ENCODE measurements around the gene RPS21.

The RPS21 gene

DNA sequence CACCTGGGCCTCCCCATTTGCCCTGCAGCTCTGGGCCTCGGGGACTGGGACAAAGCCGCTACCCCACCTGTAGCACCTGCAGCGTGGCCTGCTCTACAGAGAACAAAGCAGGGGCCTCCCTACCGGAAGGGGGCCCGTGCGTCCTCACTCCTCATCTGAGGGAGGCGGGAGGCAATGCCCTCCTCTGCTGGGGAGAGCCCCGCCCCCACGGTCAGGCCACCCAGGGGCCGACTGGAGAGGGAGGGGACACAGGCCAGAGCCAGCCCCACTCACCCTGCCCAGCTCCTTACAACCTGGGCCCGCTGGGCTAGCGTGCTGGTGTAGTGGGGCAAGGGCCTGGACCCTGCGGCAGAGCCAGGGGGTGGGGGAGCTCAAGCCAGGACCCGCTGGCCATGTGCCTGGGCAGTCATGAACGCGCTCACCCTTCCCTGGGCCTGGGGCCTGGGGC, 27.8 kb upstream of the RPS21 start:
- H3K27ac Mint-ChIP-seq = no peak overlapping the region

DNA sequence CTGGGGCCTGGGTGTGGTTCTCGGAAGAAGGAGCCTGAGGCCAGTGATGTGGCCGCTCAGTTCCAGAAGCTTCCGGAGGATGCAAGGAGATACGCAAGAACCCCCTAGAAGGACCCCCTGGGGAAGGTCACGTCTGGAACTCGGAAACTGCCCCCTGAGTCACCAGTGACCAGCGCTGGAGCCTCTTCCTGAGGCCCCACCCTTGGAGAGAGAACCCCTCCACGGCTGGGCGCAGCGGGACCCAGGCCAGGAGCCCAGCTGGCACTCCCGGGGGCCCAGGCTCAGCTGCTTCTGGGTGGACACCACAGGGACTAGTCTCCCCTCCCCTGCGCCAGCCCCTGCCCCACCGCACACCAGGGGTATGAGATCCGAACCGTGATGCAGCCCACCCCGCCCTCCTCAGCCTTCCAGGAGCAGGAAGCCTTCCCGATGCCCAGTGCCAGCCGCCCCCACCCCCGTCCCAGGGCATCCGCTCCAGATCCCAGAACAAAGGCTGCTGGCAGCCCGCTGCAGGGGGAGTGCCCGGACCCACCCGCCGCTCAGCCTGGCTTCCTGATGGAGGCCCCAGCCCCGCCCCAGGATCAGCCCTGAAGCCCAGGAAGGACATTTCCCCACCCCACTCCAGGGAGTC, 27.3 kb upstream of the RPS21 start:
- H3K9me3 Mint-ChIP-seq (ENCODE audit: low read depth) = no peaks in the 10 kb centered on the region
- no peaks in the 10 kb centered on the region for H3K27me3 Mint-ChIP-seq
- H3K27ac Mint-ChIP-seq = no peak overlapping the region
- H3K4me1 Mint-ChIP-seq (ENCODE audit: low read depth) = no peaks in the 10 kb centered on the region
- no peak overlapping the region for H3K4me3 Mint-ChIP-seq
- H3K36me3 Mint-ChIP-seq = no peaks in the 10 kb centered on the region

More for the DNA sequence above, 27.8 kb upstream of the RPS21 start:
- H3K27me3 Mint-ChIP-seq = no peaks in the 10 kb centered on the region
- H3K4me3 Mint-ChIP-seq = no peak overlapping the region
- H3K4me1 Mint-ChIP-seq (ENCODE audit: low read depth) = no peaks in the 10 kb centered on the region
- no peaks in the 10 kb centered on the region for H3K9me3 Mint-ChIP-seq (ENCODE audit: low read depth)
- no peaks in the 10 kb centered on the region for H3K36me3 Mint-ChIP-seq

DNA sequence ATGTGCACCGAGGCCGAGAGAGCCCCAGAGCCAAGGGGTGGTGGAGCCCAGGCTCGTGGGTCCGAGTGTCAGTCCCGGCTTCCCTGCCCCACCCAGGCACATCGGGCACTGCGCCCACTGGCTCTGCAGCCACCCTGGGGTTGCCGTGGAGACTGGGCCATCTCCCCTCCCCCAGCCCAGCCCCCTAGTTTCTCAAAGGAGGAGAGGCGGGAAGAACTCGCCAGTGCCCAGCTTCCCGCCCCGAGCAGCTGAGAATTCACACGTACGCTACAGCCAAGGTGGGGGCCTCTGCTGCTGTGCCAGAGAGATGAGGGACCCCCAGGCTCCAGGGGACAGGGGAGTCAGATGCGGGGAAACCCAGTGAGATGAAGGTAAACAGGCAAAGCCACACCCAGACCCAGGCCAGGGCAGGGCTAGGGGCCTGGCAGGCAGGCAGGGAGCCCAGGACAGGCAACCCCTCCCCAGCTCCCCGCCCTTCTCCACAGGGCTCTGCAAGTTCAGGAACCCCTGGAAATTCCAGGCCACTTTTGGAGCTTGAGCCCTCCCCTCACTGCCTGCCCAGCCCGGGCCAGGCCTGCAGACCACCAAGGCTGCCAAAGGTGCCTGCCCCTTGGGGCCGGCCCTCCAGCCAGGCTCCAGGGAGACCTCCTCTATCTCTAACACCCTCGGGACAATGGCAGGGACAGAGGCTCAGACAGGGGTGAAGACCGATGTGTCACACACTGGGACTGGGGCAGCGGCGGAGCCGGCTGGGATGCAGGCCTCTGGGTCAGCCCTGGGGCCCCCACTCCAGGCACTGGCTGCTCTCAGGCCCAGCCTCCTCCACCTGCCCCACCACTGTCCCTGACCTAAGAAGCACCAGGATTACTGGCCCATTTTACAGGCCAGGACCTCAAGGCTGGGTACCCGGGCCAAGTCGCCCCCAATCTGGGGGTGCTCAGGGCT, 25.8 kb upstream of the RPS21 start:
- H3K27ac Mint-ChIP-seq = no peak overlapping the region
- H3K9me3 Mint-ChIP-seq (ENCODE audit: low read depth) = no peaks in the 10 kb centered on the region
- no peaks in the 10 kb centered on the region for H3K36me3 Mint-ChIP-seq
- no peak overlapping the region for H3K4me3 Mint-ChIP-seq
- no peaks in the 10 kb centered on the region for H3K4me1 Mint-ChIP-seq (ENCODE audit: low read depth)
- no peaks in the 10 kb centered on the region for H3K27me3 Mint-ChIP-seq

DNA sequence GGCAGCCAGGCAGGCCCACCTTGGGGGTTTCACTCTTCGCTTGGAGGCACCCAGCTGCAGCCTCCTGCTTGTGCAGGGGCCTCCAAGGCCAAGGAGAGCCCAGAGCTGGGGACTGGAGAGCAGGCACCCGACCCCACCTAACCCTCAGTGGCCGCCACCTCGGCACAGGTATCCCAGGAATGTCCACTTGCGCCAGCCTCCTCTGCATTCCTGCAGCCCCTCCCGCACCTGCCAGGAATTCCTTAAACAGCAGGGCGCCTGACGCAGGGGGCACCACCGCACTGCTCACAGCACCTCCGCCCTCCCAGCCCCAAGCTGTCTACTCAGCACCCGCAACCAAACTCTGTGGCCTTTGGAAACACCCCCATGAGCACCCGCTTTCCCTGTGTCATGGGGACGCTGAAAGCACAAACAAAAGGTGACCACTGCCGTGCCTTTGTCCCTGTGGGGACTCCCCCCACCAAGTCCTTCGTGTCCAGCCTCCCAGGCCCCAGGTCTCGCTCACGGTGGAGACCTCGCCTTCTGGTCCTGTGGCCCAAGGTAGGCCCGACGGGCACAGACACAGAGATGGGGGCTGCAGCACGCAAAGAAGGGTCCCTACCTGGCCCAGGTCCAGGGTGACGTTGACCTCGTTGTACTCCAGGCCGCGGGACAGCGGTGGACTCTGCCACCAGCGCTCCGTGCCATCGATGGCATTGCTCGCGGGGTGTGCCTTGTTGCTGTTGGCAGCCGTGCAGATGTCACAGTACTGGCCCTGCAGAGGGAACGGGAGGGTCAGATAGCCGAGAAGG, 24.9 kb upstream of the RPS21 start:
- no peak overlapping the region for H3K27ac Mint-ChIP-seq
- H3K4me3 Mint-ChIP-seq = no peak overlapping the region
- no peaks in the 10 kb centered on the region for H3K9me3 Mint-ChIP-seq (ENCODE audit: low read depth)
- H3K27me3 Mint-ChIP-seq = no peaks in the 10 kb centered on the region
- no peaks in the 10 kb centered on the region for H3K36me3 Mint-ChIP-seq
- H3K4me1 Mint-ChIP-seq (ENCODE audit: low read depth) = no peaks in the 10 kb centered on the region

DNA sequence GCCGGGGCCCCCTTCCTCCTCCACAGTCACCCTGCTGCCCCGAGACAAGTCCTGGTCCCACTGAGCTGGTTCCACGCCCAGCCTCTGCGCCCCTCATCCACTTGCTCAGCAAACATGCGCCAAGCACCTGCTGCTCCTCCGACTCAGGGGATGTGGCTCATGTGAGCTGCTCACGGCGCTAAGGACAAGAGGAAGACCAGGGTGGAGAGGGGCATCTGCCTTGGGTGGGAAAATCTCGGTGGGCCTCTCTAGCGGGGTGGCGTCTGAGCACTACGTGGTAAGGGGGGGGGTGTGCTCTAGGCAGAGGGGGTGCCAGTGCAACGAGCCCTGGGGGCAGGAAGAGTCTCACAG, 24.3 kb upstream of the RPS21 start:
- no peaks in the 10 kb centered on the region for H3K27me3 Mint-ChIP-seq
- H3K4me1 Mint-ChIP-seq (ENCODE audit: low read depth) = peaks cover under 1% of the 10 kb centered on the region
- H3K4me3 Mint-ChIP-seq = no peak overlapping the region
- no peaks in the 10 kb centered on the region for H3K9me3 Mint-ChIP-seq (ENCODE audit: low read depth)
- no peak overlapping the region for H3K27ac Mint-ChIP-seq
- H3K36me3 Mint-ChIP-seq = no peaks in the 10 kb centered on the region

DNA sequence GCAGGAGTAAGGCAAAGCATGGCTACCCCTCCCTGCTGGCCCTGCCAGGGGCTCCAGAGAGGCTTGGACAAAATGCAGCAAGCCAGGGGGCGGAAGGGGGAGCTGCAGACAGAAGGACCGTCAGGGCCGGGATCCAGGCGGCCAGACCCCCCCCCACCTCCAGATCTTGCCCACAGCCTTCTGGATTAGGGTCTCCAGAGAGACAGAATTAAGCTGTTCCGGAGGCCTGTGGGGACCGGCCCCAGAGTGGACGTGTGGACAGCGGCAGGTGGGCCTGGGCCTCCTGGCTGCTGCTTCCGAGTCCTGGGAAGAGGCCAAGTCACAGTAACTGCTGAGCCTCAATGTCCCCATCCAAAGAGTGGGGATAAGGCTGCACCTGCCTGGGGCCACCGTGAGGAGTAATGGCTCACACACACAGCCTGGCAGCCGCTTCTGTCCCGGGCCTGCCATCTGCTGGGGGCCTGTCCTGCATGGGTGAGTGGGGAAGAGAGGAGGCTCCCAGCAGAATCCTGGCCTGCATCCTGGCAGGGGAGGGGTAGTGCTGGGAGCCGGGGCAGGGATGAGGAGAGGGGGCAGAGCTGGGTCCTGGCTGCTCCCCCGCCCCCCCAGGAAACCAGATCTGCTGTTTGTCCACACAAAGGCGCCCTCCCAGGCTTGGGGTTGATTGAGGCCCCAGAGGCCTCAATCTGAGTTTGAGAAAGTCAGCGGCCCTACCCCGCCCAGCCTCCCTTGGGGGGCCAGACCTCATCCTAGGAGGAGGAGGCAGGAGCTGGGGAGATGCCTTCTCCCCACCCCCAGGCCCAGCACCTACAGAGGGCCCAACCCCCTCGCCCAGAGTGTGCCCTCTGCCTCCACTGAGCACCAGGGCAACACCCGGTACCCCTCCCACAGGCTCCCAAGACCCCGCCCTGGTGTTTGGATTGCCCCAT, 23.6 kb upstream of the RPS21 start:
- Mint-ChIP-seq H3K27me3 (no peaks in the 10 kb centered on the region), H3K4me3 (no peak overlapping the region), H3K27ac (no peak overlapping the region), H3K4me1 (ENCODE audit: low read depth) (peaks cover 3% of the 10 kb centered on the region), H3K9me3 (ENCODE audit: low read depth) (no peaks in the 10 kb centered on the region), H3K36me3 (no peaks in the 10 kb centered on the region)

DNA sequence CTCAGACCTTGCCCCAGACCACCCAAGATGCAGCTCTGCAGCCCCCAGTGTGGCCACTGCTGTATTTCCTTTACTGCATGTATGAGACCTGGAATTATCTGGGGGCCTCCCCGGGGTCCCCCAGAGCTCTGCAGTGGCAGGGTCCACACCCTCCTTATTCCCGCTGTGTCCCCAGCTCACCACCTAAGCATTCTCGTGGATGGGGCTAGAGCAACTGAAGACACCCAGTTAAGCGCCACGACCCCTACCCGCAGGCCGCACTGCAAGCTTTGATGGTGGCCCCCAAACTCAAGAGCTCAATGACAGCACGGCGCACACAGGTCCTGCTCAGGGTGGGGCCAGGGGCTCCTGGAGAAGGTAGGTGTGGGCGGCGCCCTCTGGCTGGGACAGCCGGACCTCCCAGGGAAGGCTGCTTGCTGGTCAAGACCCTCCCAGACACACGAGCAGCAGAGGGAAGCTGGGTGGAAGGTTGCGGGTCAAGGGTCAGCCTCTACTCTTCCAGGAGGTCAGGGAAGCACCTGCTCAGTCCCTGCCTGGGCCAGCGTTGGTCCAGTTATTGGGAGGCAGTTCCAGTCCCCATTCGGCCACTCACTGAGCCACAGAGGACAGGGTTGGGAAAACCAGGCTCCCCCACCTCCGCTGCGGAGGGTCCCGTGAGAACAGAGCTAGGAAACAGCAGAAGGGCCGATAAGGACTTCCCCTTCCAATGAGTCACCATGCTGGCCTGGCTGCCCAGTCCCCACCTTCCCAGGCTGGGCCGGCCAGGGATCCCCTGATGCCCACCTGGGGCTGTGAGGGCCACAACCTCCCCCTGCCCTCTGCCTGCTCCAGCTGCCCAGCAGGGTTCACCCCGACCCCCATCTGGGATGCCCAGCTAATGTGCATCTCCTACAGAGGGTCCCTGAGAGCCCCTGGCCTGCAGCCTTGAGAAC, 22.7 kb upstream of the RPS21 start:
- Mint-ChIP-seq H3K4me1 (ENCODE audit: low read depth) (peaks cover 3% of the 10 kb centered on the region), H3K9me3 (ENCODE audit: low read depth) (no peaks in the 10 kb centered on the region), H3K36me3 (no peaks in the 10 kb centered on the region), H3K4me3 (no peak overlapping the region), H3K27ac (no peak overlapping the region), H3K27me3 (no peaks in the 10 kb centered on the region)

DNA sequence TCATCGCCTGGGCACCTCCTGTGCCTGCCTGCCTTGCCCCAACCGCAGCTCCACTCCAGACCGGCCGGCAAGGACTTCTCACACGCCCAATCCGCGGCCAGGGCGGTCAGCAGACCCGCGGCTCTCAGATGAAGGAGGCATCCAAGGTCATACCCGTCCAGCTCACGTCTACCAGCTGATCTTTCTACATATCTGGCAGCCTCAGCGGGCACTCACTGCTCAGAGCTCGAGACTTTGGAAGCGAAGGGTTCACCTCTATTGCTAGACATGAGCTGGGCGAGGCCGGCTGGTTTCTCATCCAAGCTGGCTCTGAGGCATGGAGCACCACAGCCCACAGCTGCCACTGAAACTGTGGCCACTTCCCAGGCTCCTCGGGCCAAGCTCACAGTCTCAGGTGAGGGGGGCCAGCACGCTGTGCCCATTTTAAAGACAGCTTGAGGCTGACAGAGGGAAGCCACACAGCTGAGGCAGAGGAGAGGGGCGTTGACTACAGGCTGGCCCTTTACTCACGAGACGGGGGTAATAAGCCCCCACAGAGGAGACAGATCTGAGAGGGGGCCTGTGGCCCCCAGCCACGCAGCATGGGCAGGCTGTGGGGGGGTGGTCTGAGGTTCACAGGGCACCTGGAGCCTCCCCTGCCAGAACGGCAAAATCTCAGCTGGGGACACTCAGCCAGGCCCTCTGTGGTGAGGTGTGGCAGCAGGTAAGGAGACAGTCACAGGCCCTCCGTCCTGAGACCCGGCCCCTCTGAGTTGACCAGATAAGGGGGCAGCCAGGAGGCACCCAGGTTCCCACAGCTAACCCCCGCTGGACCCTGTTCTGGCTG, 21.8 kb upstream of the RPS21 start:
- Mint-ChIP-seq H3K27me3 (peaks cover 2% of the 10 kb centered on the region), H3K4me3 (peak overlapping the region; percentile 57), H3K36me3 (no peaks in the 10 kb centered on the region), H3K9me3 (ENCODE audit: low read depth) (no peaks in the 10 kb centered on the region), H3K27ac (no peak overlapping the region), H3K4me1 (ENCODE audit: low read depth) (peaks cover 6% of the 10 kb centered on the region)

DNA sequence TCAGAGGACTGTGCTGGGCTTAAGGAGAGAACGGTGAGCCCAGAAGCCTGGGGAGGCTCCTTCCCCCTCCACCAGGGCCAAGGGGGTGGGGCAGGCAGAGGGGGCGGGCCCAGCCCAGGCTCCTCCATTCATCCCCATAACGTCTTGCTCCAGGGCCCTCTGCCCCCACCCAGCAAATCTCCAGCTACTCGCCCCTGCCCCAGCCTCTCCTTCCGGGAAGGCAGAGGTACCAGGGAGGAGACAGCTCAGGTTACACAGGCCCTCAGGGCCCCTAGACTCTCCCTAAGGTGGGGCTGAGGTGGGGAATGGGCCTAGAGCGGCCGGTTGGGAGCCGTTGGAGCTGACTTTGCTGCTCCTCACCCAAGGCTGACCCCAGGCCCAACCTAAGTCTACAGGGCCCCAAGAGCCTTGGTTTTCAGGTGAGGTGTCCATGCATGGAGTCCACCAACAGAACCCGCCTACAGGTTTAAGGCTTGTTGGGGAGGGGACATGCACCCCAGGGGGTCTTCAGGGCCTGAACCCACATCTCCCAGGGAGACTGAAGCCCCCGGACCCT, 21.0 kb upstream of the RPS21 start:
- Mint-ChIP-seq H3K27ac (no peak overlapping the region), H3K4me3 (peak overlapping the region; percentile 57), H3K9me3 (ENCODE audit: low read depth) (no peaks in the 10 kb centered on the region), H3K36me3 (no peaks in the 10 kb centered on the region), H3K27me3 (peaks cover 2% of the 10 kb centered on the region), H3K4me1 (ENCODE audit: low read depth) (peaks cover 6% of the 10 kb centered on the region)

DNA sequence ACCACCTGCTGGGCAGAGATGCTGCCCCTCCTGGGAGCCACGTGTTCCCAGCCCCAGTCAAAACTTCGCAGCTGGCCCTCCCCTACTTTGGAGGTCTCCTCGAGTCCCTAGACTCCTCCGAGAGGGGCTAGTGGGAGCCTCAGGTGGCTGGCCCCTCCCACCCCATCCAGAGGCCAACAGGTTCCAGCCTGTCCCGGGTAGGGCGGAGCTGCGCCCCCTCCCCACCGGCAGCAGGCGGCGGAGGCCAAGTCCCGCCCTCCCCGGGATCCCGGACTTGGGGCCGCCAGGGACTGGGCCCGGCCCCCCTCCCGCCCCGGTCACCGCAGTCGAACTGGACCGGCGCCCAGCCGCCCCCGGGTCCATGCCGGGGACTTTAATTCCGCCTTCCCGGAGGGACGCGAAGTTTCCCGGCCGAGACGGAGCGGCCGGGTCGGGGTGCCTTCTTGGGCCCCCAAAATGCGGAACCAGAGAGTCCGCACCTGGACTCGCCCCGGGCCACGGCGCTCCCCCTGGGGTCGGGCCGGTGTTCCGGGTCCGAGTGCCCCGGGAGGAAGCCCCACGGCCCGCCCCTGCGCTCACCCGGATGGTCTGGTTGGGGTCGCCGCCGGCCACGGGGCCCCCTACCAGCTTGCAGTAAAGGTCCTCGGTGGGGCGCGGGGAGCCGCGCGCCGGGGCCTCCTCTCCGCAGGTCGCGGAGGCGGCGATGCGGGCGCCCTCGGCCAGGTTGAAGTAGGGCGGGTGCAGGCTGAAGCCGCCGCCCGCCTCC, 20.4 kb upstream of the RPS21 start:
- no peak overlapping the region for H3K4me3 Mint-ChIP-seq
- peaks cover 2% of the 10 kb centered on the region for H3K27me3 Mint-ChIP-seq
- no peak overlapping the region for H3K27ac Mint-ChIP-seq
- no peaks in the 10 kb centered on the region for H3K9me3 Mint-ChIP-seq (ENCODE audit: low read depth)
- H3K4me1 Mint-ChIP-seq (ENCODE audit: low read depth) = peaks cover 6% of the 10 kb centered on the region
- H3K36me3 Mint-ChIP-seq = no peaks in the 10 kb centered on the region

DNA sequence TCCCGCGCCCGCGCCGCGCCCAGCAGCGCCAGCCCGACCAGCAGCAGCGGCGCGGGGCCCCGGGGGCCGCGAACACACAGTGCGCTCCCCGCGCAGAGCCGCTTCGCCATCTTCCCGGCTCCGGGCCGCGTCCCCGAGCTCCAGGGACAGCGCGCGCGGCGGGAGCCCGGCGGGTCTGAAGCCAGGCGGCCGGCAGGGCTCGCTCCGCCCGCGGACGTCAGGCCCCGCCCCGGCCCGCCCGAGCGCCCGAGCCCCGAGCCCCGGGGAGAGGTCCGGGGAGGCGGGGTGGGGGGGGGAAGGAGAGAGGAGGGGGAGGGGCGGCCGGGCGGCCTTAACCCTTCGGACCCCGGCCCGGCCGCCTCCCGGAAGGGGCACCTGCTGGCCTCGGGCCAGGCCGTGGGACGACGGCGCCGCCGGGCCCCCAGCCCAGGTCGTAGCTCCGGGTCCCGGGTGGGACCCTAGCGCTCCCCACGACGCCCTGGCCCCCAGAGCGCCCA, 19.7 kb upstream of the RPS21 start, which contains the start of gene LAMA5:
Gene LAMA5 (minus strand): TSS at position 177 of the 497 bp plus-strand sequence. CDS start 67 bp downstream, at position 110.
- Mint-ChIP-seq H3K4me3 (peak within 1 kb of the TSS; percentile 66), H3K27ac (no peak within 1 kb of the TSS), H3K36me3 (no peaks in the 10 kb centered on the region), H3K27me3 (peaks cover 2% of the 10 kb centered on the region), H3K9me3 (ENCODE audit: low read depth) (no peaks in the 10 kb centered on the region), H3K4me1 (ENCODE audit: low read depth) (peaks cover 6% of the 10 kb centered on the region)

All from activated naive CD8-positive, alpha-beta T cell (primary cell).